Smooth muscle cell (in vitro differentiated cells): ENCODE results near the gene UGGT2. TPM values are rescaled to one million over a fixed set of nuclear protein-coding genes. Genes with fewer than 3 reads are reported as not detected.

Source experiments
- DNase-seq: peaks from one replicate; lab custom pipeline; 2025; ENCODE audit not compliant: unreplicated experiment; lab: John Stamatoyannopoulos, UW
- H2AFZ ChIP-seq: fragments of 200-600 bp; sonication (generic); 2 replicates; pipeline ENCODE4 v1.6.0; 2016; ENCODE audit warnings: antibody characterized with exemption, low read depth, mild to moderate bottlenecking
- H3F3A ChIP-seq: fragments of 200-600 bp; sonication (generic); 2 replicates; pipeline ENCODE4 v1.6.0; 2017; ENCODE audit warnings: antibody characterized with exemption, low read depth
- H3K27ac ChIP-seq: fragments of 200-600 bp; sonication (generic); 2 replicates; pipeline ENCODE4 v1.5.1; 2016; ENCODE audit warnings: low read depth, mild to moderate bottlenecking
- H3K27me3 ChIP-seq: fragments of 200-600 bp; sonication (generic); 2 replicates; pipeline ENCODE4 v1.6.1; 2016; ENCODE audit warnings: low read depth, mild to moderate bottlenecking
- H3K36me3 ChIP-seq: fragments of 200-600 bp; sonication (generic); 2 replicates; pipeline ENCODE4 v1.5.1; 2016; ENCODE audit warnings: low read depth
- H3K4me1 ChIP-seq: fragments of 200-600 bp; sonication (generic); 2 replicates; pipeline ENCODE4 v1.5.1; 2016; ENCODE audit warnings: low read depth
- H3K4me2 ChIP-seq: fragments of 200-600 bp; sonication (generic); 2 replicates; pipeline ENCODE4 v1.6.0; 2016; ENCODE audit warnings: mild to moderate bottlenecking
- H3K4me3 ChIP-seq: fragments of 200-600 bp; sonication (generic); 2 replicates; pipeline ENCODE4 v1.5.1; 2016; ENCODE audit warnings: mild to moderate bottlenecking
- H3K79me2 ChIP-seq: fragments of 200-600 bp; sonication (generic); 2 replicates; pipeline ENCODE4 v1.6.0; 2016; ENCODE audit warnings: low read depth, mild to moderate bottlenecking
- H3K9ac ChIP-seq: fragments of 200-600 bp; sonication (generic); 2 replicates; pipeline ENCODE4 v1.6.0; 2016; ENCODE audit warnings: low read depth
- H3K9me3 ChIP-seq: fragments of 200-600 bp; sonication (generic); replicated peaks from 2 replicates; pipeline ENCODE4 v1.5.1; 2016; ENCODE audit warnings: low read depth
- H4K20me1 ChIP-seq: fragments of 200-600 bp; sonication (generic); 2 replicates; pipeline ENCODE4 v1.6.0; 2016; ENCODE audit warnings: low read depth
- WGBS: methylation state at CpG from one replicate; pipeline ENCODE4 v1.1.7; 2016; ENCODE audit warnings: low lambda C conversion rate; 5-methylcytosine and 5-hydroxymethylcytosine counted together
- polyA plus RNA-seq: library from polyadenylated mRNA; unstranded; fragments of >200 nt; fragmentation: Nextera tagmentation; extraction: Ambion mirVana; gene quantifications from 2 replicates; pipeline ENCODE4 v1.2.1, GENCODE V29; 2016
- total RNA-seq: library from RNA; depleted of rRNA; stranded (reverse); fragments of >200 nt; gene quantifications from 2 replicates; pipeline ENCODE4 v1.2.3, GENCODE V29; 2014
- TF ChIP-seq, protein P1 (sequence below): fragments of 200-600 bp; sonication (generic); IDR thresholded peaks from 2 replicates; pipeline ENCODE4 v1.5.1; 2017; ENCODE audit warnings: borderline replicate concordance, mild to moderate bottlenecking, antibody characterized with exemption; ENCODE audit not compliant: insufficient read depth, poor library complexity, severe bottlenecking

The UGGT2 gene
- total and polyA plus RNA-seq, 2 experiments from 2014 or later = 27.4 to 67.2 TPM

DNA sequence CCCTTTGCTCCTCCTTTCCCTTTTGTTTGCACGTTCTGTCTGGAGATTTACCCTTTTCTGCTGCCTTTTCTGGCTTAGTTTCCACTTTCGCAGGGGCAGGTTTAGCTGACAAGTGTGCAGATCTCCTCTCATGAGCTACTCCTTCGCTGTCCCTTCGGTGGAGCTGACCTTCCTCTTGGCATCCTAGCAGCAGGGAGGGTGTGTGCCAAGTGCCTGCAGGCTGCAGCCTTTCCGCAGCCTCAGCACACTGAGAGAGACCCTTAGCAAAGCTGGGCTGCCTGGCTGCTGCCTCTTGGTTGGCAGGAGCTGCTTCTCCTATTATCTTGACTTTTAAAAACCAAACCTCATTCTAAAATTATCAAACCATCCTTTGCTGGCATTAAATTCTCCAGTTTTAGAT lies 243.8 kb downstream of the UGGT2 start:
- Histone ChIP-seq H2AFZ (no peak overlapping the region), H3K27ac (no peak overlapping the region), H3K27me3 (no peaks in the 10 kb centered on the region), H3K4me2 (no peak overlapping the region), H3K36me3 (peaks cover 19% of the 10 kb centered on the region), H4K20me1 (no peaks in the 10 kb centered on the region), H3K9ac (no peak overlapping the region), H3K4me1 (no peaks in the 10 kb centered on the region), H3K79me2 (no peaks in the 10 kb centered on the region), H3F3A (no peaks in the 10 kb centered on the region), H3K4me3 (no peak overlapping the region), H3K9me3 (peaks cover 20% of the 10 kb centered on the region)
- 87% methylated on average over 5 of the region's 5 CpGs for WGBS
- TF ChIP-seq, protein P1, sequence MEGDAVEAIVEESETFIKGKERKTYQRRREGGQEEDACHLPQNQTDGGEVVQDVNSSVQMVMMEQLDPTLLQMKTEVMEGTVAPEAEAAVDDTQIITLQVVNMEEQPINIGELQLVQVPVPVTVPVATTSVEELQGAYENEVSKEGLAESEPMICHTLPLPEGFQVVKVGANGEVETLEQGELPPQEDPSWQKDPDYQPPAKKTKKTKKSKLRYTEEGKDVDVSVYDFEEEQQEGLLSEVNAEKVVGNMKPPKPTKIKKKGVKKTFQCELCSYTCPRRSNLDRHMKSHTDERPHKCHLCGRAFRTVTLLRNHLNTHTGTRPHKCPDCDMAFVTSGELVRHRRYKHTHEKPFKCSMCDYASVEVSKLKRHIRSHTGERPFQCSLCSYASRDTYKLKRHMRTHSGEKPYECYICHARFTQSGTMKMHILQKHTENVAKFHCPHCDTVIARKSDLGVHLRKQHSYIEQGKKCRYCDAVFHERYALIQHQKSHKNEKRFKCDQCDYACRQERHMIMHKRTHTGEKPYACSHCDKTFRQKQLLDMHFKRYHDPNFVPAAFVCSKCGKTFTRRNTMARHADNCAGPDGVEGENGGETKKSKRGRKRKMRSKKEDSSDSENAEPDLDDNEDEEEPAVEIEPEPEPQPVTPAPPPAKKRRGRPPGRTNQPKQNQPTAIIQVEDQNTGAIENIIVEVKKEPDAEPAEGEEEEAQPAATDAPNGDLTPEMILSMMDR = no peak
- no peak for DNase-seq

GRCh38 chr13:95805921-95806320 lies 247.3 kb downstream of the UGGT2 start:
- H3K4me3 ChIP-seq = no peak overlapping the region
- H3K9me3 ChIP-seq = peaks cover 20% of the 10 kb centered on the region
- H3K4me1 ChIP-seq = no peaks in the 10 kb centered on the region
- no peaks in the 10 kb centered on the region for H3F3A ChIP-seq
- H3K4me2 ChIP-seq = no peak overlapping the region
- TF ChIP-seq, protein P1 = no peak
- H3K27ac ChIP-seq = no peak overlapping the region
- H4K20me1 ChIP-seq = no peaks in the 10 kb centered on the region
- H3K27me3 ChIP-seq = no peaks in the 10 kb centered on the region
- H3K36me3 ChIP-seq = peaks cover 18% of the 10 kb centered on the region
- H3K79me2 ChIP-seq = no peaks in the 10 kb centered on the region
- no peak for DNase-seq
- H2AFZ ChIP-seq = no peak overlapping the region
- no peak overlapping the region for H3K9ac ChIP-seq

GRCh38 chr13:95801825-95802224 lies 251.4 kb downstream of the UGGT2 start:
- no peaks in the 10 kb centered on the region for H3K79me2 ChIP-seq
- TF ChIP-seq, protein P1 = no peak
- no peak overlapping the region for H2AFZ ChIP-seq
- H3K36me3 ChIP-seq = no peaks in the 10 kb centered on the region
- H3K4me2 ChIP-seq = no peak overlapping the region
- H3K4me3 ChIP-seq = no peak overlapping the region
- H3K9ac ChIP-seq = no peak overlapping the region
- H3F3A ChIP-seq = no peaks in the 10 kb centered on the region
- no peak for DNase-seq
- H3K4me1 ChIP-seq = no peaks in the 10 kb centered on the region
- H3K9me3 ChIP-seq = no peaks in the 10 kb centered on the region
- no peak overlapping the region for H3K27ac ChIP-seq
- H3K27me3 ChIP-seq = no peaks in the 10 kb centered on the region
- 95% methylated on average over 4 of the region's 4 CpGs for WGBS
- no peaks in the 10 kb centered on the region for H4K20me1 ChIP-seq

DNA sequence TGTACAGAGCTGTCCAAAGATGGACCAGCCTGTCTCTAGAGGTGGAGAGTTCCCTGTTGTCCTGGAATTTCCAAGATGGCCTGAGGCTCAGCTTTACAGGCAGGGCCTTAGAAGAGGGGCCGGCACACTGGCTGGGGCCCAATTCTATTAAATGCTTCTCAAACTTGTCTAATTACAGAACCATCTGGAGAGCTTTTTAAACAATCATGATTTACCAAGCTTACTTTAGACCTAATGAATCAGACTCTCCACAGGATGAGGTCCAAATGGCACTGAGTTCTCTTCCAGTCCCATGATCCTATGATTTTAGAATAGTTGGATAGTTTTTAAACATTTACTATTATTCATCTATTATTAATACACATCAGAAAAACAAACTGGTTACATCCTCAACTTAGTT lies 252.8 kb downstream of the UGGT2 start:
- no peak overlapping the region for H3K4me3 ChIP-seq
- no peaks in the 10 kb centered on the region for H3K9me3 ChIP-seq
- H3K36me3 ChIP-seq = no peaks in the 10 kb centered on the region
- no peak overlapping the region for H3K9ac ChIP-seq
- TF ChIP-seq, protein P1 = no peak
- no peaks in the 10 kb centered on the region for H3K79me2 ChIP-seq
- H4K20me1 ChIP-seq = no peaks in the 10 kb centered on the region
- no peak overlapping the region for H3K27ac ChIP-seq
- 76% methylated on average over 1 of the region's 1 CpG for WGBS
- H3K27me3 ChIP-seq = no peaks in the 10 kb centered on the region
- no peak overlapping the region for H2AFZ ChIP-seq
- no peaks in the 10 kb centered on the region for H3F3A ChIP-seq
- no peak overlapping the region for H3K4me2 ChIP-seq
- no peaks in the 10 kb centered on the region for H3K4me1 ChIP-seq
- DNase-seq = no peak
